GM12892 (cell line): ENCODE results near the gene RNF123.

Experiments used
- POLR2A ChIP-seq: IDR thresholded peaks from 2 replicates; pipeline ENCODE4 v1.6.1; 2011; ENCODE audit warnings: low read depth, low read length, control low read depth
- POLR2AphosphoS5 ChIP-seq: IDR thresholded peaks from 2 replicates; pipeline ENCODE4 v1.6.1; 2011; ENCODE audit warnings: low read depth, low read length, control low read depth

GRCh38 chr3:49716691-49717210 is 27.4 kb downstream of the RNF123 start:
- TF ChIP-seq POLR2A (no peak), POLR2AphosphoS5 (no peak; the same call in 1 of the 2 replicates)
